PFSK-1 (cell line): ENCODE measurements around the gene NUP62.

Experiments
- FOXP2 ChIP-seq: optimal IDR thresholded peaks from 2 replicates; pipeline ENCODE3; 2011; ENCODE audit warnings: borderline replicate concordance, control low read depth, inconsistent platforms; ENCODE audit not compliant: insufficient read depth; ENCODE audit errors: extremely low read length, extremely low read depth
- POLR2AphosphoS5 ChIP-seq: IDR thresholded peaks from 2 replicates; pipeline ENCODE4 v1.6.1; 2012; ENCODE audit warnings: low read depth, mild to moderate bottlenecking, control low read depth, low read length, moderate library complexity
- SIN3A ChIP-seq: IDR thresholded peaks from 2 replicates; pipeline ENCODE4 v1.6.1; 2012; ENCODE audit warnings: mild to moderate bottlenecking, low read length, moderate library complexity, borderline replicate concordance; ENCODE audit not compliant: insufficient read depth
- TAF1 ChIP-seq: IDR thresholded peaks from 2 replicates; pipeline ENCODE4 v1.6.1; 2012; ENCODE audit warnings: low read length, control low read depth, borderline replicate concordance; ENCODE audit not compliant: insufficient read depth
- TF ChIP-seq, protein P1 (sequence below), 2 experiments: IDR thresholded peaks; 2 replicates each; pipeline versions ENCODE4 v1.6.1 to v1.8.0; 2011 to 2012; ENCODE audit warnings: low read depth in 2 of 2, low read length in 2 of 2, control low read depth in 1 of 2, inconsistent platforms in 1 of 2, mild to moderate bottlenecking in 1 of 2, moderate library complexity in 1 of 2; ENCODE audit not compliant: insufficient read depth in 1 of 2

DNA sequence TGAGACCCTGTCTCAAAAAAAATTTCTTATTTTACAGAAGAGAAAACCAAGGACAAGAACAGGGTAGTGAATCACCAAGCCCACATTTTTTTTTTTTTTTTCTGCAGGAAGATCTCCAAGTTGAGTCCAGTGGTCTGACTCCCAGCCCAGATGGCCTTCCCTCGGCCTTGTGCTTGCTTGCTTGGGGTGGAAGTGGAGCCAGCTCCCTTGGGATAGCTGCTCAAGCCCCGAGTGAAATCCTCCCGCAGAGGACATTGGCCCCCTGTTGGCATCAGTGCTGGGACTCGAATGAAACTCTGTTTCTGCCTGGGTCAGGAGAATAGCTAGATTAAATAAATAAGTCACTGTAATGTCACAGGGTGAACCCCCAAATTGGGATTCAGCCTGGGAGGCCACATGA lies 9.4 kb upstream of the NUP62 start:
- TF ChIP-seq POLR2AphosphoS5 (no peak), TAF1 (no peak), SIN3A (no peak), FOXP2 (no peak)
- TF ChIP-seq, protein P1, sequence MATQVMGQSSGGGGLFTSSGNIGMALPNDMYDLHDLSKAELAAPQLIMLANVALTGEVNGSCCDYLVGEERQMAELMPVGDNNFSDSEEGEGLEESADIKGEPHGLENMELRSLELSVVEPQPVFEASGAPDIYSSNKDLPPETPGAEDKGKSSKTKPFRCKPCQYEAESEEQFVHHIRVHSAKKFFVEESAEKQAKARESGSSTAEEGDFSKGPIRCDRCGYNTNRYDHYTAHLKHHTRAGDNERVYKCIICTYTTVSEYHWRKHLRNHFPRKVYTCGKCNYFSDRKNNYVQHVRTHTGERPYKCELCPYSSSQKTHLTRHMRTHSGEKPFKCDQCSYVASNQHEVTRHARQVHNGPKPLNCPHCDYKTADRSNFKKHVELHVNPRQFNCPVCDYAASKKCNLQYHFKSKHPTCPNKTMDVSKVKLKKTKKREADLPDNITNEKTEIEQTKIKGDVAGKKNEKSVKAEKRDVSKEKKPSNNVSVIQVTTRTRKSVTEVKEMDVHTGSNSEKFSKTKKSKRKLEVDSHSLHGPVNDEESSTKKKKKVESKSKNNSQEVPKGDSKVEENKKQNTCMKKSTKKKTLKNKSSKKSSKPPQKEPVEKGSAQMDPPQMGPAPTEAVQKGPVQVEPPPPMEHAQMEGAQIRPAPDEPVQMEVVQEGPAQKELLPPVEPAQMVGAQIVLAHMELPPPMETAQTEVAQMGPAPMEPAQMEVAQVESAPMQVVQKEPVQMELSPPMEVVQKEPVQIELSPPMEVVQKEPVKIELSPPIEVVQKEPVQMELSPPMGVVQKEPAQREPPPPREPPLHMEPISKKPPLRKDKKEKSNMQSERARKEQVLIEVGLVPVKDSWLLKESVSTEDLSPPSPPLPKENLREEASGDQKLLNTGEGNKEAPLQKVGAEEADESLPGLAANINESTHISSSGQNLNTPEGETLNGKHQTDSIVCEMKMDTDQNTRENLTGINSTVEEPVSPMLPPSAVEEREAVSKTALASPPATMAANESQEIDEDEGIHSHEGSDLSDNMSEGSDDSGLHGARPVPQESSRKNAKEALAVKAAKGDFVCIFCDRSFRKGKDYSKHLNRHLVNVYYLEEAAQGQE (IDR thresholded peaks at IDR 0.05; ENCODE audit: insufficient read depth in 1 of 2, low read depth in 2 of 2, low read length in 2 of 2), result no peak
